Fibroblast of the aortic adventitia (primary cell): ENCODE measurements around the gene HSD17B10. TPM values are rescaled to one million over a fixed set of nuclear protein-coding genes. Genes with fewer than 3 reads are reported as not detected.

Experiments
- DNase-seq: peaks from one replicate; pipeline ENCODE4 v3.0.0-alpha.2; 2010; ENCODE audit warnings: low read depth
- H3K4me3 ChIP-seq: 2 replicates; pipeline ENCODE4 v1.5.1; 2011; ENCODE audit warnings: low read depth, mild to moderate bottlenecking, control low read depth, low read length, moderate library complexity
- total RNA-seq: library from RNA; depleted of rRNA; stranded (reverse); fragments of >200 nt; gene quantifications from 2 replicates; pipeline ENCODE4 v1.2.3, GENCODE V29; 2012; ENCODE audit warnings: low replicate concordance
- TF ChIP-seq, protein P1 (sequence below): IDR thresholded peaks from 2 replicates; pipeline ENCODE4 v1.5.1; 2011; ENCODE audit warnings: mild to moderate bottlenecking, low read length, control low read depth, inconsistent platforms; ENCODE audit not compliant: insufficient read depth

The HSD17B10 gene
- total RNA-seq, 1 donor = 52.7 TPM

DNA sequence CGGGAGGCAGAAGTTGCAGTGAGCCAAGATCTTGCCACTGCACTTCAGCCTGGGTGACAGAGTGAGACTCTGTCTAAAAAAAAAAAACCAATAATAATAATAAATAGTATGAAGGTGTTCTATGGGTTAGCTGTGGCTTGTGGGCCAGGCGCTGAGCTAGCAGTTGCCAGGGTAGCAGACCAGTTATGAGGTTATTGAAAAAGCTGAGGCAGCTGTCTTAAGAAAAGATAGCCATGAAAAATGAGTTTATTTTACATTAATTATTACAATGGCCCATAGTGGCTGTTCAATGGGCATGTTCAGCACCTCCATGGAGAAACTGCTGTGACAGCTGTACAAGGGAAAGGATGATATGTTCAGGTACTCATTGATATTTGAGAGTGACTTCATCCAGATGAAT, 13.3 kb upstream of the HSD17B10 start:
- no peak overlapping the region for H3K4me3 ChIP-seq
- TF ChIP-seq, protein P1, sequence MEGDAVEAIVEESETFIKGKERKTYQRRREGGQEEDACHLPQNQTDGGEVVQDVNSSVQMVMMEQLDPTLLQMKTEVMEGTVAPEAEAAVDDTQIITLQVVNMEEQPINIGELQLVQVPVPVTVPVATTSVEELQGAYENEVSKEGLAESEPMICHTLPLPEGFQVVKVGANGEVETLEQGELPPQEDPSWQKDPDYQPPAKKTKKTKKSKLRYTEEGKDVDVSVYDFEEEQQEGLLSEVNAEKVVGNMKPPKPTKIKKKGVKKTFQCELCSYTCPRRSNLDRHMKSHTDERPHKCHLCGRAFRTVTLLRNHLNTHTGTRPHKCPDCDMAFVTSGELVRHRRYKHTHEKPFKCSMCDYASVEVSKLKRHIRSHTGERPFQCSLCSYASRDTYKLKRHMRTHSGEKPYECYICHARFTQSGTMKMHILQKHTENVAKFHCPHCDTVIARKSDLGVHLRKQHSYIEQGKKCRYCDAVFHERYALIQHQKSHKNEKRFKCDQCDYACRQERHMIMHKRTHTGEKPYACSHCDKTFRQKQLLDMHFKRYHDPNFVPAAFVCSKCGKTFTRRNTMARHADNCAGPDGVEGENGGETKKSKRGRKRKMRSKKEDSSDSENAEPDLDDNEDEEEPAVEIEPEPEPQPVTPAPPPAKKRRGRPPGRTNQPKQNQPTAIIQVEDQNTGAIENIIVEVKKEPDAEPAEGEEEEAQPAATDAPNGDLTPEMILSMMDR = no peak
- DNase-seq = no peak

DNA sequence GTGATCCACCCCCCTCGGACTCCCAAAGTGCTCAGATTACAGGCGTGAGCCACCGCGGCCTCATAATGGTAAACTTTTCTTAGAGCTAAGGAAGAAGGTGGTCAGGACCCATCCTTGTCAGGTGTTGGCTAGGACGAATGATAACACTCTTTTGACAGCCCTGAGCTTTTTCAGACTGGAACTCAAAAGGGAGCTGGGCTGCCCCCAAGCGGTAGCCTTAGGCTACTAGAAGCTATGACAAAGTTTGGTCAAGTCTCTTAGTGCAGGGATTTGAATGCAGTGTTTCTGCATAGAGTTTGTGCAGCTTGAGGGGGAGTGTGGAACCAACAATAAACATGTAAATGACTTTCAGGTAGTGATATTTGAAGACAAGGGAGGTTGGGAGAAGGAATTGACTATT, 11.8 kb upstream of the HSD17B10 start:
- DNase-seq = peak; percentile 37
- no peak overlapping the region for H3K4me3 ChIP-seq
- TF ChIP-seq, protein P1 = peak; percentile 79

DNA sequence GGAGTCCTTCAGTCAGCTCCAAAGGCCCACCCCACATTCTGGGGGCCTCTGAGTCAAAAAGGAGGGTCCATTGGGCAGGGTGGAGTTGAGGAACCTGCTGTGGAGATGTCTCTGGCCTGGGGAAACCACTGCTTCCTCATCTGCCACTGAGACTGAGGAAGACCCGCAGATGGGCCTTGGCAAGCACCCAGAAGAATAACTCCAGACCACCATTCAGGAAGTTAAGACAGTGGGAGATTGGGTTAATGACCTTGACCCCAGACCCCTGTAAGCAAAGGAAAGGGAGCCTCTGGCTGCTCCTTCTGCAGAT, 8.1 kb upstream of the HSD17B10 start:
- no peak for DNase-seq
- TF ChIP-seq, protein P1 = no peak
- no peak overlapping the region for H3K4me3 ChIP-seq

DNA sequence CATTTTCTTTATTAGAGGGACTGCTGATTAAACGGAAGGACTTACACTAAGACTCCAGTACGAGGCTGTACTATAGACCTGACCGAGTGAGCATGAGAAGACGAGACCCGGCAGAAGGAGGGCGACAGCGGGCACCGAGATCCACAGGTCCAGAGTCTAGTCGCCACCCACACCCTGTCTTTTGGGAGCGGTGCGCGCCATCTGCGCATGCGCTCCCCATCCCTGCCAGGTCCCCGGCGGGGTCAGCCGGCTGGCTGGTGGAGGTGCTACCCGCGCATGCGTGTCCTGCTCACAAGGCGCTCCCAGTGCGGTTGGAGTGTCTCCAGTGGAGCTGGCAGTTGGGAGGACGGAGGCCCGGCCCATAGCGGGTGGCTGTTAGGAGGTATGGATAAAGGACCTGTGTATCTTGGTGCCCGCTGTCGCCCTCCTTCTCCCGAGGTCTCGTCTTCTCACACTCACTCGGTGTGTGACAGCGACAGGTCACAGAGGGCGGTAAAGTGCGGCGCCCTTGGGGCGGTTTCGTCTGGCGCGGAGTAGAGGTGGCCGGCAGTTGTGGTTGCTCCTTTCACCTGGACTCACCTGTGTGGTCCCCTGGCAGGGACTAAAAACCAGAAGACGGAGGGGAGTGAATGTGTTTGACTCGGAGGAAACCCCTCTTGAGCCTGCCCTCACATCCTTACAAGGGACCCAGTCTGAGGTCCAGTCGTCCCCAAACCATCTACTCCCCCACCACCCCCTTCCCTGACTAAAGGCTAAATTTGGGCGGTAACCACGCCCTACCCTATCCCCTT, 7.6 kb upstream of the HSD17B10 start:
- peak; percentile 70 for DNase-seq
- TF ChIP-seq, protein P1 = no peak
- peak overlapping the region; percentile 47 for H3K4me3 ChIP-seq

DNA sequence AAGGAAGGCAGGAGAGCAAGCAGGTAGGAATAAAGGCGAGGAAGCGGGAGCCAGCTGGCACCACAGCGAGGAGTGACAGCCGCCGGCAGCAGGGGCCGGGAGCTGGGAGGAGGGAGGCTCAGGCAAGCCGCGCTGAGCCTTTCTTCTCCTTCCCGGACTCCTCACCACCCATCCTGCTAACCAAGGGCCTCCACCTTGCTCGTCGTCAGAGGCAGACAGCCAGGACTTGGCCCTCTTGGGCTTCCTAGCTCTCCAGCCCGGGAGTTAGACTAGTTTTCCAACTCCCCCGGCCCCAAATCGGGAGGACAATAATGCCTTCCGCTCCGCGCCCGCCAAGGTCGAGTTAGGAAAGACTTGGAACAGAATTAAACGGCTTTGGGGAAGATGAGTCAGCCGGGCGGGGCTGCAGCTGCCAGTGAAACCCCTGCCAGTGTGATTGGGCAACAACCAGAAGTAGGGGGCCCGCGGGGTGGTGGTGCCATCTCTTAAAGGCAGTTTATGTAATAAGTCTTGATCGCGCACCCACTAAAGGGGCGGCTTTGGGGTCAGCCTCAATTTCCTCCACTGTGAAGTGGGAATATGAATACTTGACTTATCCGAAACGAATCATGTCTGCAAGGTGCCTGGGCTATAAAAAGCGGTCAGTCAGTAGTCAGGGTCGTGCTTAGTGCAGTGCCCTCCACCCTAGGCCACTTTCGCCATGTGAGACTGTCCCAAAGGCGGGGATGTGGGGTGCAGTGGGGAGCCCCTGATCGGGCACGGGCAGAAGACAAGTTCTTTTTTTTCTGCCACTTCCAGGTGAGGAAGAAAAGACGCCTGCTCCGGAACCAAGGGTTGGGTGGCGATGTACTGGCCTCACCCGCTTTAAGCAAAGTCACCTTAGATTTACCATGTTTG, 6.7 kb upstream of the HSD17B10 start:
- H3K4me3 ChIP-seq = peak overlapping the region; percentile 47
- TF ChIP-seq, protein P1 = no peak
- peak; percentile 69 for DNase-seq

DNA sequence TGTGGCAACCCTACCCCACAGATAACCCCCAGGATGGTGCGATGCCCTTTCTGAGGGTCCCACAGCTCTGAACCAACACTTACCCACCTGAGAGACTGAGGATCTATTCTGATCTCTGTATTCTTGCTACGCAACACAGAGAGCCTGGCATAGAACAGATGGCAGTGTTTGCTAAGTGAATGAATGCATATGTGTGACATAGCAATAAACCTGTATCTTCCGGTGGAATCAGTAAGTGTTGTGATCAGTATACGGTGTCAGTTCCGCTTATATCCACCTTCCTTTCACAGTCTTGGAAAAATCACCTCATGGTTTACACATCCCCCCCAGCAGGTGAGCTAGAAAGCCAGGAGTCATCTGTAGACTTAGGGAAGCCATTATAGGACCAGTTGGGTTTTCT, 5.9 kb upstream of the HSD17B10 start:
- H3K4me3 ChIP-seq = no peak overlapping the region
- DNase-seq = no peak
- TF ChIP-seq, protein P1 = no peak
